Fibroblast of lung (primary cell): ENCODE data around the gene CTNND2. TPM values are rescaled to one million over a fixed set of nuclear protein-coding genes. Genes with fewer than 3 reads are reported as not detected.

Source experiments
- DNase-seq, 2 donors: peaks; one replicate each; pipeline versions ENCODE4 v3.0.0 to v3.0.0-alpha.2; 2010; ENCODE audit warnings: low read depth in 2 of 2
- H2AFZ ChIP-seq: 2 replicates; pipeline ENCODE4 v1.5.1; 2012; ENCODE audit warnings: low read length, control low read depth, inconsistent platforms
- H3K27ac ChIP-seq: 2 replicates; pipeline ENCODE4 v1.5.1; 2011; ENCODE audit warnings: low read length, control low read depth; ENCODE audit not compliant: insufficient read depth
- H3K27me3 ChIP-seq: 2 replicates; pipeline ENCODE4 v1.5.1; 2011; ENCODE audit warnings: mild to moderate bottlenecking, low read length; ENCODE audit not compliant: control insufficient read depth, insufficient read depth
- H3K36me3 ChIP-seq: 2 replicates; pipeline ENCODE4 v1.5.1; 2011; ENCODE audit warnings: low read length; ENCODE audit not compliant: control insufficient read depth, insufficient read depth
- H3K4me1 ChIP-seq: 2 replicates; pipeline ENCODE4 v1.5.1; 2011; ENCODE audit warnings: low read length; ENCODE audit not compliant: control insufficient read depth, insufficient read depth; ENCODE audit errors: extremely low read depth
- H3K4me2 ChIP-seq: 2 replicates; pipeline ENCODE4 v1.5.1; 2011; ENCODE audit warnings: low read length, control low read depth; ENCODE audit not compliant: insufficient read depth; ENCODE audit errors: extremely low read depth
- H3K4me3 ChIP-seq, 4 experiments: fragments of 200-600 bp in 1 of 4; sonication (generic) in 1 of 4; replicated peaks in 1 of 4; 2 replicates each; pipeline ENCODE4 v1.5.1; 2011 to 2016; ENCODE audit warnings: low read length in 4 of 4, low read depth in 3 of 4, mild to moderate bottlenecking in 3 of 4, control low read depth in 2 of 4, inconsistent platforms in 1 of 4, mixed read lengths in 1 of 4; ENCODE audit not compliant: insufficient read depth in 1 of 4; ENCODE audit errors: control extremely low read depth in 1 of 4
- H3K79me2 ChIP-seq: 2 replicates; pipeline ENCODE4 v1.5.1; 2012; ENCODE audit warnings: mild to moderate bottlenecking, low read length, inconsistent platforms; ENCODE audit not compliant: control insufficient read depth, insufficient read depth
- H3K9ac ChIP-seq: 2 replicates; pipeline ENCODE4 v1.5.1; 2011; ENCODE audit warnings: mild to moderate bottlenecking, low read length, control low read depth; ENCODE audit not compliant: insufficient read depth
- H3K9me3 ChIP-seq: 2 replicates; pipeline ENCODE4 v1.5.1; 2012; ENCODE audit warnings: low read depth, low read length; ENCODE audit not compliant: control insufficient read depth, insufficient read depth
- H4K20me1 ChIP-seq: 2 replicates; pipeline ENCODE4 v1.5.1; 2011; ENCODE audit warnings: low read length; ENCODE audit not compliant: control insufficient read depth, insufficient read depth; ENCODE audit errors: extremely low read depth
- EZH2 ChIP-seq: IDR thresholded peaks from 2 replicates; pipeline ENCODE4 v1.5.1; 2012; ENCODE audit warnings: low read length, control low read depth, mild to moderate bottlenecking; ENCODE audit errors: missing control alignments
- polyA plus RNA-seq, 2 donors: library from polyadenylated mRNA; depleted of rRNA in 1 of 2; stranded (reverse) in 1 of 2; unstranded in 1 of 2; fragments of >200 nt; gene quantifications; 2 replicates each; pipeline ENCODE4 v1.2.1, GENCODE V29; 2011 to 2012; ENCODE audit warnings: missing spikeins in 1 of 2
- total RNA-seq: library from RNA; depleted of rRNA; stranded (reverse); fragments of >200 nt; gene quantifications from 2 replicates; pipeline ENCODE4 v1.2.1, GENCODE V29; 2014
- TF ChIP-seq, protein P1 (sequence below), 2 donors: IDR thresholded peaks in 1 of 2; conservative IDR thresholded peaks in 1 of 2; 1 replicate in 1 of 2; 2 replicates in 1 of 2; pipeline ENCODE4 v1.5.1; 2011 to 2012; ENCODE audit warnings: low read length in 2 of 2, control low read depth in 1 of 2, inconsistent platforms in 1 of 2, low read depth in 1 of 2, mild to moderate bottlenecking in 1 of 2

The CTNND2 gene
- total and polyA plus RNA-seq, 2 donors (not counting 1 experiment from before 2014, with no cell fraction given) = not detected

DNA sequence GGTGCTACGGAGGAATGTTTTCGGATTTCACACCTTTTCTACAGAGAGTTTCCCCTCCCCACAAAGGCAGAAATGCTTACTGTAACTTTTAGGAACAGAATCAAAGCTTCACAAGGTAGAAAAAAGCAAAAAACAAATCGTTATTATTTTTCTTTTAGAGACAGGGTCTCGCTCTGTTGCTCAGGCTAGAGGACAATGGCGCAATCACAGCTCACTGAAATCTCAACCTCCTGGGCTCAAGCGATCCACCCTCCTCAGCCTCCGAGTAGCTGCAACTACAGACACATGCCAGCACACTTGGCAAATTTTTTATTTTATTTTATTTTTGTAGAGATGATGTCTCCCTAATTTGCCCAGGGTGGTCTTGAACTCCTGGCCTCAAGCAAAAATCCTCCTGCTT is 394.5 kb downstream of the CTNND2 start:
- H3K9me3 ChIP-seq = no peaks in the 10 kb centered on the region
- H4K20me1 ChIP-seq = no peaks in the 10 kb centered on the region
- H3K4me3 ChIP-seq = no peak overlapping the region
- H3K9ac ChIP-seq = no peak overlapping the region
- no peaks in the 10 kb centered on the region for H3K4me1 ChIP-seq
- no peaks in the 10 kb centered on the region for H3K36me3 ChIP-seq
- no peaks in the 10 kb centered on the region for H3K79me2 ChIP-seq
- no peak for DNase-seq
- H3K4me2 ChIP-seq = no peak overlapping the region
- no peak overlapping the region for H3K27ac ChIP-seq
- no peak for TF ChIP-seq EZH2
- TF ChIP-seq, protein P1, sequence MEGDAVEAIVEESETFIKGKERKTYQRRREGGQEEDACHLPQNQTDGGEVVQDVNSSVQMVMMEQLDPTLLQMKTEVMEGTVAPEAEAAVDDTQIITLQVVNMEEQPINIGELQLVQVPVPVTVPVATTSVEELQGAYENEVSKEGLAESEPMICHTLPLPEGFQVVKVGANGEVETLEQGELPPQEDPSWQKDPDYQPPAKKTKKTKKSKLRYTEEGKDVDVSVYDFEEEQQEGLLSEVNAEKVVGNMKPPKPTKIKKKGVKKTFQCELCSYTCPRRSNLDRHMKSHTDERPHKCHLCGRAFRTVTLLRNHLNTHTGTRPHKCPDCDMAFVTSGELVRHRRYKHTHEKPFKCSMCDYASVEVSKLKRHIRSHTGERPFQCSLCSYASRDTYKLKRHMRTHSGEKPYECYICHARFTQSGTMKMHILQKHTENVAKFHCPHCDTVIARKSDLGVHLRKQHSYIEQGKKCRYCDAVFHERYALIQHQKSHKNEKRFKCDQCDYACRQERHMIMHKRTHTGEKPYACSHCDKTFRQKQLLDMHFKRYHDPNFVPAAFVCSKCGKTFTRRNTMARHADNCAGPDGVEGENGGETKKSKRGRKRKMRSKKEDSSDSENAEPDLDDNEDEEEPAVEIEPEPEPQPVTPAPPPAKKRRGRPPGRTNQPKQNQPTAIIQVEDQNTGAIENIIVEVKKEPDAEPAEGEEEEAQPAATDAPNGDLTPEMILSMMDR (conservative IDR thresholded peaks at IDR 0.05 in 1 of 2, IDR thresholded peaks at IDR 0.05 in 1 of 2; ENCODE audit: low read depth in 1 of 2, low read length in 2 of 2) = no peak
- no peak overlapping the region for H2AFZ ChIP-seq
- no peaks in the 10 kb centered on the region for H3K27me3 ChIP-seq

DNA sequence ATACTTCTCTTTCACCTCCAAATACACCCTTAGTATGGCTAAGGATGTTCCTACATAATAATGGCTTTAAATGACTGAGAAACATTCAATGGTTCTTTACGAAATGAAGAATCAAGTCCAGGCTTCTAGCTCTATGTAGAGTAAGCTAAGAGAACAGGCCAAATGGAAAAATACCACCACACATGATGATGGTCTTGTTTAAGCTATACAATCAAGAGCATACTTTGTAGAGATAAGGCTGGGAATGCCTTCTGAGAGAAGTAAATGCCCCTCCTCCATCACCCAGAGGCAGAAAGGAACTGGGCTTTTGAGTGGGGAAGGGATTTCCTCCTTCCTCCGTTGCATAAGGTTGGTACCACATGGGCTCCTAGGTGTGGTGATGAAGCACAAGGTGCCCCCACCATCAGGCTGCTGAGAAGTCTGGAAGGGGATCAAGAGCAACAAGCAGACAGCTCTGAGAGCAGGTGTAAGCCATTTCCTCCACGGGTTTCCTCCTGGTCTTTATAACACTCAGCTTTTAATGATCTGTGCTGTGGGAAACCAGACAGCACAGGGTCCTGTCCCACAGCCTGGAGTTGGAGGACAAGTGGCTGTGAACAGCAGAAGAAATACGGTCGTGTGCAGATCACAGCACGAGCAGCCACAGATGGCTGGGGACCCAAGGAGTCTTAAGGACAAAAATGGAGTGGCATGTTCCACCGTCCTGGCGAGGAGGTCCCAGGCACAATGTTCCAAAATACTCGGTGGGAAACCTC is 396.9 kb downstream of the CTNND2 start:
- H2AFZ ChIP-seq = no peak overlapping the region
- no peak overlapping the region for H3K4me2 ChIP-seq
- H3K36me3 ChIP-seq = no peaks in the 10 kb centered on the region
- no peaks in the 10 kb centered on the region for H4K20me1 ChIP-seq
- H3K4me3 ChIP-seq = no peak overlapping the region
- no peaks in the 10 kb centered on the region for H3K27me3 ChIP-seq
- TF ChIP-seq EZH2 = no peak
- TF ChIP-seq, protein P1 (conservative IDR thresholded peaks at IDR 0.05 in 1 of 2, IDR thresholded peaks at IDR 0.05 in 1 of 2; ENCODE audit: low read depth in 1 of 2, low read length in 2 of 2) = no peak
- no peak overlapping the region for H3K27ac ChIP-seq
- H3K4me1 ChIP-seq = no peaks in the 10 kb centered on the region
- H3K9ac ChIP-seq = no peak overlapping the region
- no peaks in the 10 kb centered on the region for H3K79me2 ChIP-seq
- no peak for DNase-seq
- H3K9me3 ChIP-seq = no peaks in the 10 kb centered on the region

DNA sequence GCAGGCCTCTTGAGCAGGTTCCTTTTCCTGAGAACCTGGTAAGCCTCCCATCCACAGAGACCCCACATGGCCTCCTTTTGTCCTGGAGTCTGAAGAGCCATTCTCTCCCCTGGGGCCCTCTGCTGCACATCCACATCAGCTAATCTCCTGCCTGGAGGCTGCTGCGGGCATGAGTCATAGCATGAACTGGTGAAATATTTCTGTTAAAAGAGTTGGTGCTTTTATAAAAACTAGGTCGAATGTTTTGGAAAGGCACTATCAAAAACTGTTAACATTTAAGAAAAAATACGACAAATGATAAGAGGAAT is 399.4 kb downstream of the CTNND2 start:
- H3K27me3 ChIP-seq = no peaks in the 10 kb centered on the region
- H3K79me2 ChIP-seq = no peaks in the 10 kb centered on the region
- no peak overlapping the region for H3K27ac ChIP-seq
- no peak overlapping the region for H2AFZ ChIP-seq
- no peak overlapping the region for H3K4me2 ChIP-seq
- no peak overlapping the region for H3K9ac ChIP-seq
- no peaks in the 10 kb centered on the region for H3K4me1 ChIP-seq
- TF ChIP-seq, protein P1 (conservative IDR thresholded peaks at IDR 0.05 in 1 of 2, IDR thresholded peaks at IDR 0.05 in 1 of 2; ENCODE audit: low read depth in 1 of 2, low read length in 2 of 2) = no peak
- no peak for TF ChIP-seq EZH2
- H3K9me3 ChIP-seq = no peaks in the 10 kb centered on the region
- no peak overlapping the region for H3K4me3 ChIP-seq
- peak in 1 of 2 donors; percentile 61 for DNase-seq
- no peaks in the 10 kb centered on the region for H4K20me1 ChIP-seq
- H3K36me3 ChIP-seq = no peaks in the 10 kb centered on the region
